OCI-LY1 (cell line): ENCODE results near the gene SUPT3H.

Source experiments
- H2AFZ ChIP-seq: fragments of 200-600 bp; sonication (generic), shearing (Covaris generic); 2 replicates; pipeline ENCODE4 v1.6.0; 2014; ENCODE audit warnings: antibody characterized with exemption, mild to moderate bottlenecking, low read length
- H3F3A ChIP-seq: fragments of 200-600 bp; sonication (generic), shearing (Covaris generic); 2 replicates; pipeline ENCODE4 v1.6.0; 2014; ENCODE audit warnings: mild to moderate bottlenecking, antibody characterized with exemption, low read length, moderate library complexity; ENCODE audit not compliant: insufficient read depth
- H3K27ac ChIP-seq: fragments of 200-600 bp; sonication (generic); 2 replicates; pipeline ENCODE4 v1.5.1; 2014; ENCODE audit warnings: low read length, mixed run types, mild to moderate bottlenecking, low read depth; ENCODE audit not compliant: poor library complexity, severe bottlenecking
- H3K27me3 ChIP-seq: fragments of 200-600 bp; sonication (generic); 2 replicates; pipeline ENCODE4 v1.6.0; 2014; ENCODE audit warnings: antibody characterized with exemption, mild to moderate bottlenecking, low read length, moderate library complexity; ENCODE audit not compliant: insufficient read depth
- H3K36me3 ChIP-seq: fragments of 200-600 bp; sonication (generic); 2 replicates; pipeline ENCODE4 v1.6.1; 2014; ENCODE audit warnings: mild to moderate bottlenecking, antibody characterized with exemption, low read length, moderate library complexity, mixed read lengths; ENCODE audit not compliant: insufficient read depth
- H3K4me1 ChIP-seq: fragments of 200-600 bp; sonication (generic); 2 replicates; pipeline ENCODE4 v1.5.1; 2014; ENCODE audit warnings: mild to moderate bottlenecking, low read length, moderate library complexity; ENCODE audit not compliant: insufficient read depth, severe bottlenecking
- H3K4me2 ChIP-seq: fragments of 200-600 bp; sonication (generic), shearing (Covaris generic); 2 replicates; pipeline ENCODE4 v1.6.1; 2014; ENCODE audit warnings: low read length
- H3K4me3 ChIP-seq: fragments of 200-600 bp; sonication (generic); 2 replicates; pipeline ENCODE4 v1.5.1; 2014; ENCODE audit warnings: low read length, low read depth, mild to moderate bottlenecking, mixed read lengths; ENCODE audit not compliant: poor library complexity, severe bottlenecking
- H3K79me2 ChIP-seq: fragments of 200-600 bp; shearing (Covaris generic); 2 replicates; pipeline ENCODE4 v1.6.1; 2016; ENCODE audit warnings: mixed run types, low read length, mixed read lengths; ENCODE audit not compliant: insufficient read depth
- H3K9ac ChIP-seq: fragments of 200-600 bp; sonication (generic), shearing (Covaris generic); 2 replicates; pipeline ENCODE4 v1.6.1; 2014; ENCODE audit warnings: mild to moderate bottlenecking, low read length, mixed read lengths
- H3K9me2 ChIP-seq: fragments of 200-600 bp; sonication (generic), shearing (Covaris generic); 2 replicates; pipeline ENCODE4 v1.6.1; 2014; ENCODE audit warnings: low read depth, mild to moderate bottlenecking, low read length, mixed read lengths
- H3K9me3 ChIP-seq: fragments of 200-600 bp; shearing (Covaris generic); 2 replicates; pipeline ENCODE4 v1.6.1; 2014; ENCODE audit warnings: low read length, mixed read lengths
- H4K20me1 ChIP-seq: fragments of 200-600 bp; sonication (generic), shearing (Covaris generic); 2 replicates; pipeline ENCODE4 v1.6.0; 2016; ENCODE audit warnings: mild to moderate bottlenecking, low read length; ENCODE audit not compliant: insufficient read depth
- EZH2 ChIP-seq: fragments of 200-600 bp; sonication (generic), shearing (Covaris generic); IDR thresholded peaks from 2 replicates; pipeline ENCODE4 v1.8.0; 2017; ENCODE audit warnings: borderline replicate concordance, mixed run types, mild to moderate bottlenecking, antibody characterized with exemption, low read length, moderate library complexity, mixed read lengths
- TF ChIP-seq, protein P1 (sequence below): fragments of 200-600 bp; sonication (generic), shearing (Covaris generic); IDR thresholded peaks from 2 replicates; pipeline ENCODE4 v1.5.1; 2017; ENCODE audit warnings: mild to moderate bottlenecking, antibody characterized with exemption, low read length, moderate library complexity, mixed read lengths

Gene SUPT3H

DNA sequence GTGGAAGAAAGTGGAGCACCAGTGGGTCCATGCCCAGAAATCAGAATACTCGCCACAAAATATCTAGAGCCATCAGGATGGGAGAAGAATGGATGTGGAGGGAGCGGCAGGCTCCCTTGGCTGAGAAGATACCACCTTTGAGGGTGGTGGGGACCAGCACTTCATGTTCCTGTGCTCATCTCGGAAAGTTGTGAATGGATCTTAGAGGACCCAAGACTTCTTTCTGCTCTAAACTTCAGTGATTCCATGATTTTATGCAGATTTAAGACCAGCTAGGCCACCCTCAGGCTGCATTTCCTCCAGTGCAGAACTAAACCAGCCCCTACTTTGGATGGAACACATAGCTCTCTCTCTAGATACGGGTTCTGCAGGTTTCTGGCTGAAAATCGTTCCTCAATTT lies 573.7 kb downstream of the SUPT3H start:
- H2AFZ ChIP-seq, result no peak overlapping the region
- no peak overlapping the region for H3K9ac ChIP-seq
- no peak for TF ChIP-seq EZH2
- TF ChIP-seq, protein P1, sequence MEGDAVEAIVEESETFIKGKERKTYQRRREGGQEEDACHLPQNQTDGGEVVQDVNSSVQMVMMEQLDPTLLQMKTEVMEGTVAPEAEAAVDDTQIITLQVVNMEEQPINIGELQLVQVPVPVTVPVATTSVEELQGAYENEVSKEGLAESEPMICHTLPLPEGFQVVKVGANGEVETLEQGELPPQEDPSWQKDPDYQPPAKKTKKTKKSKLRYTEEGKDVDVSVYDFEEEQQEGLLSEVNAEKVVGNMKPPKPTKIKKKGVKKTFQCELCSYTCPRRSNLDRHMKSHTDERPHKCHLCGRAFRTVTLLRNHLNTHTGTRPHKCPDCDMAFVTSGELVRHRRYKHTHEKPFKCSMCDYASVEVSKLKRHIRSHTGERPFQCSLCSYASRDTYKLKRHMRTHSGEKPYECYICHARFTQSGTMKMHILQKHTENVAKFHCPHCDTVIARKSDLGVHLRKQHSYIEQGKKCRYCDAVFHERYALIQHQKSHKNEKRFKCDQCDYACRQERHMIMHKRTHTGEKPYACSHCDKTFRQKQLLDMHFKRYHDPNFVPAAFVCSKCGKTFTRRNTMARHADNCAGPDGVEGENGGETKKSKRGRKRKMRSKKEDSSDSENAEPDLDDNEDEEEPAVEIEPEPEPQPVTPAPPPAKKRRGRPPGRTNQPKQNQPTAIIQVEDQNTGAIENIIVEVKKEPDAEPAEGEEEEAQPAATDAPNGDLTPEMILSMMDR, result no peak
- no peaks in the 10 kb centered on the region for H4K20me1 ChIP-seq
- H3K79me2 ChIP-seq, result no peaks in the 10 kb centered on the region
- no peaks in the 10 kb centered on the region for H3F3A ChIP-seq
- H3K4me3 ChIP-seq, result no peak overlapping the region
- H3K9me3 ChIP-seq, result no peaks in the 10 kb centered on the region
- H3K9me2 ChIP-seq, result no peaks in the 10 kb centered on the region
- no peak overlapping the region for H3K4me2 ChIP-seq
- H3K27me3 ChIP-seq, result 0 out of 2 replicates have a peak, but pooled peaks cover 3% of the 10 kb centered on the region
- H3K36me3 ChIP-seq, result no peaks in the 10 kb centered on the region
- no peak overlapping the region for H3K27ac ChIP-seq
- H3K4me1 ChIP-seq, result no peaks in the 10 kb centered on the region

DNA sequence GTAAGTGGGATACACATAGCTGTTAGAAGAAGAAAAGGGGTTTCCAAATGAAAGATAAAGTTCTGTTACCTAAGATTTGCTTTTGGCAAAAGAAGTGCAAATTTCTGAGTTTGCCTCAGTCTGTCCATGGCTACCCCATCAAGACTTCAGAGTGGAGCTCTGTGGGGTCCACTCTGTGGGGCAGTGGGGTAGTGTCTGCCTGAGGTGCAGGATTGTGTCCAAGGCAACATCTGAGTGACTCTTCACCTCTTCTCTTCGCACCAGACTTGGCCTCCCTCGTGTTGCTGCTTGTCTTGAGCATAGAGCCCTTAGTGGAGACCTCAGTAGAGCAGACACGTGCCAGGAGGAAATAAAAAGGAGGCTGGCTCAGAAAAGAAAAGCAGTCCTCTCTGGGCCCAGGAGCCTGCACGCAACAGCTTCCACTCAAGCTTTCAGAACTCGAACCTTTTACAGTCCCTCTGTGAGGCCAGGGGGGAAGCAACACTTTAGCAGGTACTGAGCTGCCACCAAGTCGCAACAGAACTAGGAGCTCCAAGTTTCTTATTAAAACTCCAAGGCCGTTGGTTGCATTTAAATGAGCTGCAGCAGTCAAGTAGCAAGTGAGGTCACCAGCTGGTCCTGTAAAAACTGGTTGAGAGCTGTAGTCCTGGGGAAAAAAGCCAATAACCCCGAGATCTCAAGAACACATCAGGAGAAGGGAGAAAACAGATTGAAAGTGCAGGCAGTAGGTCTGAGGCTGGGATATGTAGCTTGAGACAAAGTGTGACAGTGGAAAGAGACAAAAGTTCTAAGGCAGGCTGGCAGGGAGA lies 576.7 kb downstream of the SUPT3H start:
- Histone ChIP-seq H3K4me1 (no peaks in the 10 kb centered on the region), H3F3A (no peaks in the 10 kb centered on the region), H3K4me2 (no peak overlapping the region), H3K4me3 (no peak overlapping the region), H4K20me1 (no peaks in the 10 kb centered on the region), H3K79me2 (no peaks in the 10 kb centered on the region), H3K9ac (no peak overlapping the region), H2AFZ (no peak overlapping the region), H3K9me3 (no peaks in the 10 kb centered on the region), H3K27ac (no peak overlapping the region), H3K27me3 (0 out of 2 replicates have a peak, but pooled peaks cover 3% of the 10 kb centered on the region), H3K9me2 (no peaks in the 10 kb centered on the region), H3K36me3 (no peaks in the 10 kb centered on the region)
- TF ChIP-seq, protein P1, result no peak
- TF ChIP-seq EZH2, result no peak

DNA sequence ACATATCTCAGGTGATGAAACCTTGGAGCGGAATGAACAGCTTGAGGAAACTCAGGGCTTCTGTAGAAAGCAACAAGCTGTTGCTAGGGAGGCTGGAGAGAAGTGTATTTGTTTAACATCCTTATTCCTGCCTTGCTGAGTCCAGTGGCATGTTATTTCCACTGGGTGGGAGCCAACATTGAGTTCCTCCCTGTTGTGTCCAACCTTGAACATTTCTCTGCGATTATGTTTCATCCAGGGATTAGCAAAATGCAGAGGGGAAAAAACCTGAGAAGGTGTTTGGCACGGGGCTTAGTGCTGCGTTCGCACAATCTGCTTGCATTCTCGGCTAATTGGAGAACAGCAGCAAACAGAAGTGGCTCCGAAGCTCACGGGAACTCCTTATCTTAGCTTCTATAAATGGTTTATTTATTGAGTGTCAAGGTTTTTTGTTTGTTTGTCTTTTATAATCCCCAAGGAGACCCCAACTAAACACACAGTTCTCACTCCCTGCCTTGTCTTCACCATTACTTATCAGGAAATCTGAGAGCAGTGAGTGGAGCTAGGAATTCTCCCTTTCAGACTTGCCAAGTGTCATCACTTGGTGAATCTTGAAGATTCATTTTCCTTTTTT lies 577.5 kb downstream of the SUPT3H start:
- Histone ChIP-seq H3F3A (no peaks in the 10 kb centered on the region), H3K9me2 (no peaks in the 10 kb centered on the region), H3K4me1 (no peaks in the 10 kb centered on the region), H3K27me3 (0 out of 2 replicates have a peak, but pooled peaks cover 3% of the 10 kb centered on the region), H3K4me3 (no peak overlapping the region), H3K36me3 (no peaks in the 10 kb centered on the region), H4K20me1 (no peaks in the 10 kb centered on the region), H2AFZ (no peak overlapping the region), H3K27ac (no peak overlapping the region), H3K9me3 (no peaks in the 10 kb centered on the region), H3K4me2 (no peak overlapping the region), H3K79me2 (no peaks in the 10 kb centered on the region), H3K9ac (no peak overlapping the region)
- TF ChIP-seq, protein P1, result no peak
- TF ChIP-seq EZH2, result no peak
